ENCODE measurements around the gene MED29. TPM values are rescaled to one million over a fixed set of nuclear protein-coding genes. Genes with fewer than 3 reads are reported as not detected.

MED29 gene
- total RNA-seq, 1 experiment from 2014 or later: 17.0 TPM

DNA sequence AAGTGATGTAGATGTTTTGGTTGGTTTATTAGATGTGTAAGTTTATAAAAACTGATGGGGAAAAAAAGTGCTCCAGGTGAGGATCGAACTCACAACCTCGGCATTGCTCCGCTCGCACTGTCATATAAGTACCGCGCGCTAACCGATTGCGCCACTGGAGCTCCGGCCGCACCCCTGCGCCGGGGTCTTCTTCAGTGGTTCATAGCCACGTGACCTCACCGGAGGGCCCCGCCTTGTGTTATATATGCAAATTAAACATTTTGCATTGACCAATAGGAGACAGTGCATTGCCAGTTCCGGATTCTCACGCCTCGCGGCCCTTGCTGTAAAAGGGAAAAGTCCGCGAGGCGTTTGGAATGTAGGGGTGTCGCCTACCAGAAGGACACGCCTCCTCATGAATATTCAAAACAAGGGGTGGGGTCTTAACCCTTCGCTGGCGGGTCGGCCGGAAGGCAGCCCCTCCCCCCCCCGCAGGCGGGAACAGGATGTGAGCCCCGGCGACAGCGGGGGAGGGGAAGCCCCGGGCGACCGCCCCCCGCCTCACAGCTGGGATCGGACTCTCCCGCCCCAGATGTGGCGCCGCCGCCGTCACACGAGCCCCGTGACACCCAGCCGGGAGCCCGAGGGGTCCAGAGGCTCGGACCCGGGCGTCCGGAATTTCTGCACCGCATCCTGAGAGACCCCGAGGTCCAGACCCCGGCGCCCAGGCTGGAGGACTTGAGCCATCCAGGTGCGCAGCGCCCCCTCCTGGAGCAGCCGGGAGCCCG, 21.1 kb downstream of the MED29 start, which contains the start of gene PLEKHG2:
TSS of gene PLEKHG2 (plus strand) at position 570 of the 767 bp plus-strand sequence. CDS start 1,418 bp downstream, outside the sequence.
- TF ChIP-seq, protein P1, sequence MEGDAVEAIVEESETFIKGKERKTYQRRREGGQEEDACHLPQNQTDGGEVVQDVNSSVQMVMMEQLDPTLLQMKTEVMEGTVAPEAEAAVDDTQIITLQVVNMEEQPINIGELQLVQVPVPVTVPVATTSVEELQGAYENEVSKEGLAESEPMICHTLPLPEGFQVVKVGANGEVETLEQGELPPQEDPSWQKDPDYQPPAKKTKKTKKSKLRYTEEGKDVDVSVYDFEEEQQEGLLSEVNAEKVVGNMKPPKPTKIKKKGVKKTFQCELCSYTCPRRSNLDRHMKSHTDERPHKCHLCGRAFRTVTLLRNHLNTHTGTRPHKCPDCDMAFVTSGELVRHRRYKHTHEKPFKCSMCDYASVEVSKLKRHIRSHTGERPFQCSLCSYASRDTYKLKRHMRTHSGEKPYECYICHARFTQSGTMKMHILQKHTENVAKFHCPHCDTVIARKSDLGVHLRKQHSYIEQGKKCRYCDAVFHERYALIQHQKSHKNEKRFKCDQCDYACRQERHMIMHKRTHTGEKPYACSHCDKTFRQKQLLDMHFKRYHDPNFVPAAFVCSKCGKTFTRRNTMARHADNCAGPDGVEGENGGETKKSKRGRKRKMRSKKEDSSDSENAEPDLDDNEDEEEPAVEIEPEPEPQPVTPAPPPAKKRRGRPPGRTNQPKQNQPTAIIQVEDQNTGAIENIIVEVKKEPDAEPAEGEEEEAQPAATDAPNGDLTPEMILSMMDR (conservative IDR thresholded peaks at IDR 0.05; ENCODE audit: low read depth, low read length): peak; percentile 73
- TF ChIP-seq EZH2 (IDR thresholded peaks at IDR 0.05; ENCODE audit: low read length, unreplicated experiment) (no peak), EZH2phosphoT487 (IDR thresholded peaks at IDR 0.05; ENCODE audit: borderline replicate concordance, low read length) (no peak)
- peaks cover 30% of the 10 kb centered on the region for H3K4me1 ChIP-seq (ENCODE audit: insufficient read depth, low read length)
- peak within 1 kb of the TSS; percentile 65 for H2AFZ ChIP-seq (ENCODE audit: low read length)
- peaks cover 9% of the 10 kb centered on the region for H3K36me3 ChIP-seq (ENCODE audit: low read depth, low read length)
- no peaks in the 10 kb centered on the region for H3K9me3 ChIP-seq (ENCODE audit: low read length)
- H3K79me2 ChIP-seq (ENCODE audit: low read length): peaks cover 16% of the 10 kb centered on the region
- DNase-seq (peak; percentile 98), ATAC-seq (peak; percentile 62)
- peak within 1 kb of the TSS; percentile 93 for H3K4me3 ChIP-seq (ENCODE audit: low read length)
- ChIA-PET POLR2A (ENCODE audit: unreplicated experiment) (no interaction called here), CTCF (interaction anchor here (1.0 kb wide), 1 partner anchor 10 kb away, joined by 3 read pairs; no protein-coding TSS in a partner anchor)
- peak within 1 kb of the TSS; percentile 90 for H3K9ac ChIP-seq (ENCODE audit: low read length)
- H3K27ac ChIP-seq (ENCODE audit: low read length): peak within 1 kb of the TSS; percentile 83
- H4K20me1 ChIP-seq (ENCODE audit: low read length): peaks cover 14% of the 10 kb centered on the region
- BruUV-seq (replicated peaks): no TSS peak
- H3K9me2 ChIP-seq (replicated peaks; ENCODE audit: low read length): no peaks in the 10 kb centered on the region
- H3F3A ChIP-seq (ENCODE audit: low read length, unreplicated experiment): no peaks in the 10 kb centered on the region
- H3K4me2 ChIP-seq (ENCODE audit: low read length): peak within 1 kb of the TSS; percentile 98
- intact Hi-C loops (cut with micrococcal nuclease): loop anchor here (2.0 kb wide), 1 partner anchor 19 kb away; no protein-coding TSS in a partner anchor
- no peaks in the 10 kb centered on the region for H3K27me3 ChIP-seq (ENCODE audit: low read length)

DNA sequence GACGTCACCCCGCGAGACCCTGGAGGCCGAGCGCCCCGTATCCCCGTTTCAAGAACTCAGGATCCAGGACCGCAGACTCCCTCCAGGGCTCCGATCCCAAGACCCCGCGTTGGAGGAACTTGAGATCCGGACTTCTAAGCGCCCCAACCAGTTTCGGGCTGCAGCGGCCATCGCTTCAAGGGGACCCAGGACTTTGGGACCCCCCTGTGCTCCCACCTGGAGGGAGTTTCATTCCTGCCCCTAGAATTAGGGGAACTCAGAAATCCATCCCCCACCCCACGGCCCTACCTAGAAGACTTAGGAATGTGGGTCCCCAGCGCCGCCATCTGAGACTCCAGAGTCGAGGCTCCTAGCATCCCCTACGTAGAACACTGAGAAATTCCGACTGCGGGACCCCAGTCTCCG, 21.7 kb downstream of the MED29 start:
- peak overlapping the region; percentile 98 for H3K4me2 ChIP-seq (ENCODE audit: low read length)
- H3K9ac ChIP-seq (ENCODE audit: low read length): peak overlapping the region; percentile 90
- peak overlapping the region; percentile 93 for H3K4me3 ChIP-seq (ENCODE audit: low read length)
- peak overlapping the region; percentile 65 for H2AFZ ChIP-seq (ENCODE audit: low read length)
- ChIA-PET CTCF (no interaction called here), POLR2A (ENCODE audit: unreplicated experiment) (no interaction called here)
- H3K27me3 ChIP-seq (ENCODE audit: low read length): no peaks in the 10 kb centered on the region
- TF ChIP-seq, protein P1 (conservative IDR thresholded peaks at IDR 0.05; ENCODE audit: low read depth, low read length): peak; percentile 8; the same call in 1 of the 2 replicates
- TF ChIP-seq EZH2 (IDR thresholded peaks at IDR 0.05; ENCODE audit: low read length, unreplicated experiment) (no peak), EZH2phosphoT487 (IDR thresholded peaks at IDR 0.05; ENCODE audit: borderline replicate concordance, low read length) (no peak)
- peaks cover 9% of the 10 kb centered on the region for H4K20me1 ChIP-seq (ENCODE audit: low read length)
- ATAC-seq: no peak
- no peak for DNase-seq
- peaks cover 10% of the 10 kb centered on the region for H3K79me2 ChIP-seq (ENCODE audit: low read length)
- H3K9me2 ChIP-seq (replicated peaks; ENCODE audit: low read length): no peaks in the 10 kb centered on the region
- no peaks in the 10 kb centered on the region for H3K9me3 ChIP-seq (ENCODE audit: low read length)
- H3K36me3 ChIP-seq (ENCODE audit: low read depth, low read length): peaks cover 6% of the 10 kb centered on the region
- H3K4me1 ChIP-seq (ENCODE audit: insufficient read depth, low read length): peaks cover 30% of the 10 kb centered on the region
- intact Hi-C loops (cut with micrococcal nuclease): loop anchor here (2.0 kb wide), 1 partner anchor 18 kb away; no protein-coding TSS in a partner anchor
- H3K27ac ChIP-seq (ENCODE audit: low read length): peak overlapping the region; percentile 53
- BruUV-seq (replicated peaks): no TSS peak
- H3F3A ChIP-seq (ENCODE audit: low read length, unreplicated experiment): no peaks in the 10 kb centered on the region

All from PC-3 (cell line).